GM10248 (cell line): Measurements from ENCODE around the gene CYP19A1.
A peak's percentile ranks its signal among the peaks of the same experiment; 100 is the strongest.

Source experiments
- CTCF ChIA-PET: fragments of 300-600 bp; sonication (Branson Sonifier 250); formaldehyde crosslinking; extraction: SDS; loops from one replicate; lab custom pipeline; 2021; ENCODE audit warnings: antibody characterized with exemption; lab: Yijun Ruan, JAX
- POLR2A ChIA-PET: fragments of 350-650 bp; sonication (Branson Sonifier 250); formaldehyde crosslinking; extraction: SDS; loops from one replicate; lab custom pipeline; 2020; ENCODE audit warnings: antibody characterized with exemption; lab: Yijun Ruan, JAX
- DNase-seq: peaks from one replicate; pipeline ENCODE4 v3.0.0; 2012; ENCODE audit errors: extremely low spot score
- TF ChIP-seq, protein P1 (sequence below): IDR thresholded peaks from 2 replicates; pipeline ENCODE4 v1.5.1; 2012; ENCODE audit warnings: mild to moderate bottlenecking, low read depth; ENCODE audit errors: extremely low read depth, missing control alignments, control extremely low read depth

The CYP19A1 gene

GRCh38 chr15:51355096-51355495 is 16.7 kb upstream of the CYP19A1 start:
- ChIA-PET CTCF (no interaction called here), POLR2A (no interaction called here)
- DNase-seq, result no peak
- TF ChIP-seq, protein P1, sequence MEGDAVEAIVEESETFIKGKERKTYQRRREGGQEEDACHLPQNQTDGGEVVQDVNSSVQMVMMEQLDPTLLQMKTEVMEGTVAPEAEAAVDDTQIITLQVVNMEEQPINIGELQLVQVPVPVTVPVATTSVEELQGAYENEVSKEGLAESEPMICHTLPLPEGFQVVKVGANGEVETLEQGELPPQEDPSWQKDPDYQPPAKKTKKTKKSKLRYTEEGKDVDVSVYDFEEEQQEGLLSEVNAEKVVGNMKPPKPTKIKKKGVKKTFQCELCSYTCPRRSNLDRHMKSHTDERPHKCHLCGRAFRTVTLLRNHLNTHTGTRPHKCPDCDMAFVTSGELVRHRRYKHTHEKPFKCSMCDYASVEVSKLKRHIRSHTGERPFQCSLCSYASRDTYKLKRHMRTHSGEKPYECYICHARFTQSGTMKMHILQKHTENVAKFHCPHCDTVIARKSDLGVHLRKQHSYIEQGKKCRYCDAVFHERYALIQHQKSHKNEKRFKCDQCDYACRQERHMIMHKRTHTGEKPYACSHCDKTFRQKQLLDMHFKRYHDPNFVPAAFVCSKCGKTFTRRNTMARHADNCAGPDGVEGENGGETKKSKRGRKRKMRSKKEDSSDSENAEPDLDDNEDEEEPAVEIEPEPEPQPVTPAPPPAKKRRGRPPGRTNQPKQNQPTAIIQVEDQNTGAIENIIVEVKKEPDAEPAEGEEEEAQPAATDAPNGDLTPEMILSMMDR, result no peak

- DNase-seq, result no peak
- TF ChIP-seq, protein P1, result no peak
- POLR2A ChIA-PET, result no interaction called here
- CTCF ChIA-PET, result no interaction called here
Observed at GRCh38 chr15:51353976-51354375, 15.6 kb upstream of the CYP19A1 start.

GRCh38 chr15:51350723-51351122 is 12.3 kb upstream of the CYP19A1 start:
- TF ChIP-seq, protein P1, result no peak
- ChIA-PET POLR2A (no interaction called here), CTCF (interaction anchor here (0.7 to 3.3 kb wide), 4 partner anchors 11 to 69 kb away, joined by 3 to 13 read pairs (median 6); no protein-coding TSS in a partner anchor)
- no peak for DNase-seq

DNA sequence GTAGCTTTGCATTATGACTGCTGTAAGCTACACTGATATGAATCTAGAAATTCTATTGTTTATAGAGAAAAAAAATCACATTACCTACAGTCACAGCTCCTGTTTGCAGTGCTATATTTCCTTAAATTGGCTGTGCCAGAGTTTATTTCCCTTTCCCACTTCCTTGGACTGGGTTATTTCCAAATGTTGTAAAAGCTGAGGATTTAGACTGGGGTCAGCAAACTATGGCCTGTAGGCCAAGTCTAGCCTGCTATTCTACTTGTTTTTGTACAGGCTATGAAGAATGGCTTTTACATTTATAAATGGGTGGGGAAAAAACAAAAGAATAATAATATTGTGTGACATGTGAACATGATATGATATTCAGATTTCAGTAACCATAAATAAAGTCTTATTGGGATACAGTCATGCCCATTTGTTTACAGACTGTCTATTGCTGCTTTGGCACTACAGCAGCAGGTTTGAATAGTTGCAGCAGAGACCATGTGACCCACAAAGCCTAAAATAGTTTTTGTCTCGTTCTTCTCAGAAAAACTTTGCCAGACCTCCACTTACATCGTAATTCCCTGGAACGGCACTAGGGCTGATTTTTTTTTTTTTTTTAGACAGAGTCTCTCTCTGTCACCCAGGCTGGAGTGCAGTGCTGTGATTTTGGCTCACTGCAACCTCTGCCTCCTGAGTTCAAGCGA is 10.9 kb upstream of the CYP19A1 start:
- DNase-seq, result no peak
- POLR2A ChIA-PET, result no interaction called here
- TF ChIP-seq, protein P1, result no peak
- CTCF ChIA-PET, result interaction anchor here (0.9 kb wide), 1 partner anchor 21 kb away, joined by 3 read pairs; no protein-coding TSS in a partner anchor

- POLR2A ChIA-PET, result no interaction called here
- TF ChIP-seq, protein P1, result no peak
- peak; percentile 60 for DNase-seq
- CTCF ChIA-PET, result interaction anchor here (0.9 kb wide), 1 partner anchor 20 kb away, joined by 3 read pairs; no protein-coding TSS in a partner anchor
Observed at GRCh38 chr15:51348688-51349087, 10.3 kb upstream of the CYP19A1 start.

DNA sequence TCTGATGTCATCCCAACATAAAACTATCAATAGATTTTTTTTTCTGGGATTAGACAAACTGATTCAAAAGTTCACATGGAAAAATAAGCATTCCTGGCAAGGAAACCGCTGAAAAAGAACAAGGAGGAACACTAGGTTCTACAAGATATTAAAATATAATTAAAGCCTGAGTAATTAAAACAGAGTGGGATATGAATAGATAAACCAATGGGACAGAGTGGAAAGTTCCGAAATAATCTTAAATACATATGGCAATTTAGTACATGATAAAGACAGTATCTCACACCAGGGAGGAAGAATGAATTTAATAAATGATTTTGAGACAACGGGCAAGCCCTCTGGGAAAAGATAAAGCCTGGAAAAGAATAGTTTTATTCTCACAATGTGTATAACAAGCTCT is 7.7 kb upstream of the CYP19A1 start:
- DNase-seq, result no peak
- ChIA-PET CTCF (interaction anchor here (1.5 kb wide), 1 partner anchor 16 kb away, joined by 4 read pairs; no protein-coding TSS in a partner anchor), POLR2A (no interaction called here)
- TF ChIP-seq, protein P1, result no peak
